Hepatic stellate cell (primary cell): ENCODE measurements around the gene ZNRF2.

ENCODE experiments used
- DNase-seq: peaks from one replicate; pipeline ENCODE4 v3.0.0; 2011; ENCODE audit warnings: low spot score

ZNRF2 gene

DNA sequence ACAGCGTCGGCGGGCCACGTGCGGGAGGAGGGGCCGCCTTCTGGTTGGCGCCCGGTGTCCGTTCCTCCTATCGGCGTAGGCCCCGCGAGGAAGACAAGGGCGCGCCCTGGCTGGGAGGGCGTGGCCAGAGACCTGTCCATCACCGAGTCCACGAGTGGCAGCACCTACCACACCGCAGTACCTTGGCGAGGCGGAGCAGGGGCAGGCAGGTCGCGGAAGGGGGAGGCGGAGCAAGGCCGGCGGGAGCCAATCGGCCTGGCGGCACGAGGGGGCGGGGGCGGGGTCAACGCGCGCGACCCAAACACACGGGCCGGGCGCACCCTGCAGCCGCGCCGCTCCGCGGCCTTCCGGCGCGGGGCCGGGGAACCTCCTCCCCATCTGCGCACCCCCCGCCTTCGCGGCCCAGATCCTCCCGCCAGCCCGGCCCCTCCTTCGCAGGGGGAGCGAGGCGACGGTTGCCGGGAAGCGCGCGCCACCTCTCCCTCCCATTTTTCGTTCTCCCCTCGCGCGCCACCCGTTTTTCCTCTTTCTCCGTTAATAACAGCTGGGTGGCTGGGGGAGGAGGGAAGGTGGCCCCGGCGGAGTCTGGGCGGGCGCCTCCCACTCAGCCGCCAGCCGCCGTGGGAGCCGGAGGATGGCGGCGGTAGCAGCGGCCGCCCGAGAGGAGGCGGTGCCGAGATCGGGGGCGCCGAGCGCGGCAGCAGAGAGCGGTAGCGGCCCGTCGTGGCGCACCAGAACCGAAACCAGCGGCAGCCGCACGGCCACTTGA is at the start of gene ZNRF2:
ZNRF2 (plus strand) TSS at position 300 of the 769 bp plus-strand sequence. CDS start 761 bp downstream, outside the sequence.
- peak; percentile 90 for DNase-seq

DNA sequence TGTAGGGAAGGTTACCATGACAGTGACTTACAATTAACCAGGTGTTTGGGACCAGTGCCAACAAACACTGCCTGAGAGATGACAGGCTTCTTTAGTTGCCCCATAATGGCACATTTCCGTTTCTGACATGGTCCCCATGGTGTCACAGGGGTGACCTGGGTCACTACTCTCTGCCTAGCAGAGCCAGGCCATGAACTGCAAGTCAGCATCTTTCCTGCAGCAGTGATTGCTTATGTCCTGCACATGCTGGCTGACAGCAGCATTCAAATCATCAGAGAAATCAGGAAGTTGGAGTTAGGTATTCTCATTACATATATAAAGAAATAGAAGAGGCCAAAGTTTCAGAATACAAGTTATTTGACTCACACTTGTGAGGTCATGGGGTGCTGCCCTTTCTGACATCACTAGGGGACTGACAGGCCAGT is 47.1 kb upstream of the ZNRF2 start:
- no peak for DNase-seq

DNA sequence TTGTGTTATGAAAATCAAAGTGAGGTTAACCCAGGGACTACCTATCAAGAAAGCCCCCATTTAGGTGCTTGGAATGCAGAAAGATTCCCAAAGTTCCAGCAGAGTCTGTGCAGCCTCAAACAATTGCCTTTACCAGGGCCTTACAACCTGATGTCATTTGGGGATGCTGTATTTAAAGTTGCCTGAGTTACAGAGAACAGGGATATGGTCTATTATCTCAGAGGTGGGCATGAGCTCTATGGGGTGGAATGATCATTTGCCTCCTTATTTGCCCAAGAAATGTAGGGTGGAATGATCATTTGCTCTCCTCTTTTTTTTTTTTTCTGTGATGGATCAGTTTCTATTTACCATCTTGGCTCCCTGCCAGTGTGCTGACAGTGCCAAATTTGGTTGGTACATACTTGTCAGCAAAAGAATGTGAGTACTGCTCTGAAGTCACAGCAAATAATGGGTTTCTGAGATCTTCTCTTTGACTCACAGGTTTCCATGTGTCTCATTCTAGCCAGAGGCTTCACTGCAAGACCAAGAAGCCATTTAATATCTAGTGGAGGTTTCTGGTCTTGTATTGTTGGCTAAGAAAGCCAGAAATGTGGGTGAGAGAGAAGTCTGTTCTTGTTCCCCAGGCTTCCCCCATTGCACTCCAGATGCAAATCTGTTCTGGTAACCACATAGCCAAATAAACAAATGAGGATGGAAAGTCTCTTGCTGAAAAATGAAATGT is 45.5 kb upstream of the ZNRF2 start:
- DNase-seq, result peak; percentile 7

DNA sequence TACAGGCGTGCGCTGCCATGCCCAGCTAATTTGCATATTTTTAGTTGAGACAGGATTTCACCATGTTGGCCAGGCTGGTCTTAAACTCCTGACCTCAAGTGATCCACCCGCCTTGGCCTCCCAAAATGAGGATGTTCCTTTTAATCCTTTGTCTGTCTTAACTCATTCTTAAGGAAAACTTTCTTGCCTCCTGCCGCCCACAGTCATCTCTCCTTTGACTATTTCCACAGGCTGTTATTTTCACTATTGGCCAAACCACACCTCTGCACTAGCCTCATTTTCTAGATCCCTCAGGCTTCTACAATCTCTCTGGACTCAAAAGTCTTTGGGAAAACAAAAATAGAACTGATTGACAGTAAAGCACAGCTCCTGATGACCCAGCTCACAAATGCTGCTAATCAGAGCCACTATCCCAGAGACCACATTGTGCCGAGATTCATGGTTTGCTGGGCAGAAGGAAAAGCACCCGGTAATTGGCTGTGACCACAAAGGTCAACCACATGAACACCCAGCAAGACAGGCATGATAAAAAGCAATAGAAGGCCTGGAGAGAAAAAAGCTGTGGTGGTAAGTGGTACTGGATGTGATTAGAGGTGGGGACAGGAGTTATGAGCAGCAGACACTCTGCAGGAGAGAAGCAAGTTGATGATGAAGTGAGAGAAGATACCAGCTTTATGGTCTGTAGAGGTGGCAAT is 44.1 kb upstream of the ZNRF2 start:
- no peak for DNase-seq

DNA sequence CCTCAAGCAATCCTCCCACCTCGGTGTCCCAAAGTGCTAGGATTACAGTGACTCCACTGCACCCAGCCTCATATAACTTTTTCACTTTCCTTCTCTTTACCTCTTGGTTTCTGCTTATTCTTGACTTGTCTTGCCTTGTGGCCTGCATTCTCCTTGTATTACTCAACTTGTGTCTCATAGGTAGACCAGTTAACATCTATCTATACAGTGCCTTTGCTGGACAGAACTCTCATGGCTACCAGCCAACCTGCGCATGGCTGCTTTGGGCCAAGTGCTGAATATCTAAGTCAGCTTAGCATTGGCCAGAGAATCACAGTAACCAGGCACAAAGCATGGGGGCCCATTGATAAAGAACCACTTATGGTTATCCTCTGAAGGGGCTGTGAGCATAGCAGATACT is 42.6 kb upstream of the ZNRF2 start:
- DNase-seq, result no peak

DNA sequence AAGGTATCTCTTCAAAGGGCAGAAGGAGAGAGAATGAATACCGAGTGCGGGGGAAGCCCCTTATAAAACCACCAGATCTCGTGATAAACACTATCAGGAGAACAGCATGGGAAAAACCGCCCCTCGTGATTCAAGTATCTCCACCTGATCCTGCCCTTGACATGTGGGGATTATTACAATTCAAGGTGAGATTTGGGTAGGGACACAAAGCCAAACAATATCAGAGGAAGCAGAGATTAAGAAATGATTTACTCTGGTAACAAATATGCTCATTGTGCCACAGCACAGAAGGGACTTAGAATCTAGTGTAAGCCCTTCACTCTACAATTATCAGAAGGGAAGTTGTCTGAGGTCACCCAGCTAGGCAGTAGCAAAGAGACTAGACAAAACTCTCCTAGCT is 40.1 kb upstream of the ZNRF2 start:
- no peak for DNase-seq

DNA sequence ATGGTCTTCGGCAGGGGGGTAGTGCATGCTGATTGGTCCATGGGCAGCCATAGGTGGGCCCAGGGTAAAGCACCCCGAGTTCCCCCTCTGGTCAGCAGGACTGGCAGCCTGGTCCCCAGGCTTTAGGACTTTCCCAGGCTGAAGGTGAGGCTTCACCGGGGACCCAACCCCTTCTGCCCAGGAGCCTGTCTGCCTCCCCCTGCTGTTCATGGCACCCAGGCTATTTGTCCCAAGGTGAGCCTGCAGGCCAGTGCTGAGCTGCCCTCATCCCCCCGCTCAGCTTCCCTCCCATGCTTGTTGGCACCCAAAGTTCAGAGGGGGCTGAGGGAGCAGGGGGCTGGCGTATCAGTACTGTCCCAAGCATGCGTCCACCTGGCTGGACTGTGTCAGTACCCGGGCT is 38.5 kb upstream of the ZNRF2 start:
- DNase-seq, result no peak

DNA sequence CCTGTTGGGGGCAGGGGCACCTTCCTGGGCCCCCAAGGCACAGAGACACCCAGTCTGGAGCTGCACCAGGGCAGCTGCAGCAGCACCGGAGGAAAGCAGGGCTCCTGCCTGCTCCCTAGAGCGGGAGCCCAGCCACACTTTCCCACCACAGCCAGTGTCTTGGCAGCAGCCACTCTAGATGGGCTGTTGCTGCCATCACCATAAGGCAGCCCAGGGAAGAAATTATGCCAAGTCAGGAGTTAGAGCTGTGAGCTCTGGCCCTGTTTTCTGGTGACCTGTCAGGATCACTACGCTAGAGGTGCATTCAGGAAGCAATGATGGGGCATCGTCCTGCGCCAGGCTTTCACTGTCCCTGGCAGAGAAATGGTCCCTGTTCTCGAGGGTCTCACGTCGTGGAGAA is 38.0 kb upstream of the ZNRF2 start:
- DNase-seq, result no peak

DNA sequence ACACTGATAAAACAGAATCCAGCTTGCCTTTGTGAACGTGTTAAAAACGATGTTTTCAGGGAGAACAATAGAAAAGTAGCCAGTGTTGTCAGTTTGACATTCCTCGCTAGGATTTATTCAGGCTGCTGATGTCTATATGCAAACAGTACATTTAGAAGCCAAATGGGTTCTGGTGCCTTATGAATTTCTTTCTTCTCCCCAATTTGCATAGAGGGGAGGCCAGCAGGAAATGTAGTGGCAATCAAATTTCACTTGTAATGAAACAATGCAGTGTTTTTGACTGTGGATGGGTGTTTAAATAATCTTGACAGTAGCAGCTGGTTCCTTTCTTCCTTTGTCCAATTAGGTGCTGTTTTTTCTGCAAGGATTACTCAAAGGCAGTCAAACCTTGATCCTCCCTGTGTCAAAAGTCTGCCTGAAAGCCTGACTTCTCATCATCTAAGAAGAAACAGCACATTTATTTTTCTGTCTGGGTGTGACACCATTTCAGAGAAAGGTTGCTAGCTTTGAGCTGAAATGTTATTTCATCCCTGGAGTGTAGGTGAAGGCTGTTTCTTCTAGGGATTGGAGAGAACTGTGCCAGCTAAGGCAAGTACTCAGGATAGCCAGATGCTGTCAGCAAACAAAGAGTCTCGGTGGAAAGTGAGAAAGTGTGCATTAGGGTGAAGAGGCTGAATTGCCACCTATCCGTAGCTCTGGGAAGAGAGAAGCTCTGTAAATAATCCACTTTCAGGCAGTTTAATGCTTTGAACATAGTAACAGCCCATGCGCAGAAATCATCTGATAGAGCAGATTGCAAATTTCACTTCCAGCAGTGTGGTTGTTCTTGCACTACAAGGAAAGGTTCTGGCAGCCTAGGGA is 36.6 kb upstream of the ZNRF2 start:
- no peak for DNase-seq

DNA sequence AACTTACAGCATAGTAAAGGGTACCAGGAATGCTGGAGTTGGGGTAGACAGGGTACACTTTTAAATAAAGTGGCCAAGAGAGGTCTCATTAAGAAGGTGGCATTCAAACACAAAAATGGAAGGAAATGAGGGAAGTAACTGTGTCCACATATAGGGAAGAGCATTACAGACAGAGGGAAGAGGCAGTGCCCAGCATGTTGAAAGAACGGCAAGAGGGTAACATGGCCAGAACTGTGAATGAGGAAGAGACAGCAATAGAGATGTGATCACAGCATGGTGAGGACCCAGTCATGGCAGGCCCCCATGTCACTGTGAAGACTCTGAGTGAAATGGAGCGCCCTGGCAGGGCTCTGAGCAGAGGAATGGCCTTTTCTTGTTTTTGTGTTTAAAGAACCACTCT is 35.1 kb upstream of the ZNRF2 start:
- no peak for DNase-seq

DNA sequence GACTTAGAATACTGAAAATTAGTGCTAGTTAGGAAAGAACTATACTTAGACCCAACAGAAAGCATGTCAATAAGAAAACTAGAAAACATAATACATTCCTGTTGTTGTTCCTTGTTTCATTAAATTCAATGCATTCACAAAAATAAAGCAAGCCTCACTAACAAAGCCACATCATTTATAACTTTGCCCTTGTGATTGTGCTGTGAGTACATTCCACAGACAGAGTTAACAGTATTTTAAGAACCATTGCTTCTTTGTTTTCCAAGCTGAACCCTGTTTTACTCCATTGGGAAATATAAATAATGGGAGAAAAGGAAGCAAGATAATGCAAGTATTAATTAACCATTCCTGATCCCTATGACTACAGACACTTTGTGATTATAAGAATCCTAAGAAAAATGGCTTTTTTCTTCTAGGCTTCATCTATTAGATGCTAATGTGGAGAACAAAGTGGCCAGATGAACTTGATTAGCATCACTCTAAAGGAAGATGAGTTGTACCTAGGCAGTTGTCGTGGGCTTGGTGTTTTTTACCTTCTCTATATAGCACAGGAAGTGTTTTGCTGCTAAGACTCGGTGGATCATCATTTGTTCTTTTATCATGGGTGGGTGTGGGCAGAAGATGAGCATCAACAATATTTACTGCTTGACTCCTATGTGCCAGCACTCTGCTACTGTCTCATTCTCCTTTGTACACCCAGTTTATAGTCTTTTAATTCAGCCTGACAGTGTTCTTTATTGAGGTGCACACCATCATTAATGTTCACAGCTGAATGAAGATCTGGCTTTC is 34.2 kb upstream of the ZNRF2 start:
- no peak for DNase-seq

DNA sequence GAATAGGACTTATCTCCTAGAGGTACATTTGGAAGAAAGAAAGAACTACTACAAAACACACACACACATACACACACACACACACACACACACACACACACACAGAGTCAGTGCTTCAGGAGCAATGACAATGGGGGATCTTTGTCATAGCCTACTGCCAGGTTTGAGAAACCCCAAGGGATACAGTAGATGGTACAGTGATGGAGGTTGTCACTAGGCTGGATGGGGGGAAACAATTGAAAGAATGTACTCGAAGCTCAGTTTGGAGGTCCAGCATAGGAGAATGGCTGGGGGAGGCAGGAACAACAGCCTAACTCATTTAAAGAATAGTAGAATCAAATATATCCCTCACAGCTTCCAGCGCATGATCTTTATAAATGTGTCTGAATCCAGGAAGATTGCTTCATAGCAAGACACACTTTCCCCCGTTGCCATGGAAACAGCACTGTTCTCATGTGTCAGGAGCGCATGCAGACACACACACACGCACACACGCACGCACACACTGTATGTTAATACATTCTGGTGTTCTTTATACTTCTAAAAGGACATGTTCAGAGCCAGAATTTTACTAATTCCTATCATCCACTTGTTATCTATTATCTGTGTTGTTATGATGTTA is 32.6 kb upstream of the ZNRF2 start:
- DNase-seq, result no peak

DNA sequence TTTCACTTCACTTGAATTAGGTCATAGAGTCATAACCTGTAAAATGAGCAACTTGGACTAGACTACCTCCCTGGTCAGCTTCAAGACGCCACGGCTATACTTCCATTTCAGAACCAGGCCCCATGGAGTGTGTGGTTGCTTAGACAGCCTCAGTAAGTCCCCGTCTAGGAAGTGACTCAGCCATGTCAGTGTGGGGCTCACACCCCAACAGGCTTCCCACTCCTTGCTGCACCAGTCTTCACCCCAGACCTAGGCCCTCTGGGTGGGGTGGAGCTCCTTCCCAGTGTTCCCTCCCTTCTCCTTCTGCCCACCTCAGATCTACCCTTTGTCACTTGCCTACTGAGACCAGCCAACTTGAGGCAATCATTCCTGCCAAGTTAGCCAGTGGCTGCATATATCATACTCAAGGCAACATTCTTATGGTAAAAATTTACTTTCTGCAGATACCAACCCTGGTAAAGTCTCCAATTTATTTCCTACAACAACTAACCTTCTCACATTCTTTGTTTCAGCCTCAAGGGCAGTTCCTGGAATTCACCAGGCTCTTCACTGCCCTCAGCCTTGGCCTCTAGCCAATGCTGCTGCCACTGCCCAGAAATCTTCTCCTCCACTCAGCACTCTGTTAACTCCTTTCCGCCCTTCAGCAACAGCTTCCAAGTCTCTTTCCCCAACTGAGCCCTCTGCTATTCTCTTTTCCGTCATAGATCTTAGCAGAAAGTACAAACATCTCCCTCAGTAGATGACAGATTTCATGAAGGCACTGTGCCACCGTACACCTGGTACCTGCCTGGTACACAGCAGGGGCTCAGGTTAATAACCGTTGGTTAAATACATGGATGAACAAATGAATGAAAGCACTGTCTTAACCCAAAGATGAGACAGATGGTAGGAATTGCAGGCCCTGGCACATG is 31.3 kb upstream of the ZNRF2 start:
- no peak for DNase-seq

DNA sequence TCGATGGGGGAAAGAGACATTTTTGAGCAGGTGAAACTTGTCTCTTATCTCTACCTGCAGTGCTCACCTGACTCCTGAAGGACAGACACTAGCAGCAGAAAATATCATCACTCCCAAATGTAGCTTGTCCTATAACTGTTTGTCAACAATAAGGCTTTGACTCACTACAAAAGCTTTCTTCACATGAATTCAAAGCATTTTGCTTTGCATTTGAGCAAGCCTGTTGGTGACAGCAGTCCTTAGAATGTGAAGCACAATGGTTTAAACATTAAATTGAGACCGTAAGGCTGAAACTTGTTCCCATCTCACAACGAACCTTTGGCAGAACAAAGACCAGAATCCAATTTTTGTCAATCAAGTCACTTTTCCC is 30.6 kb upstream of the ZNRF2 start:
- DNase-seq, result no peak

DNA sequence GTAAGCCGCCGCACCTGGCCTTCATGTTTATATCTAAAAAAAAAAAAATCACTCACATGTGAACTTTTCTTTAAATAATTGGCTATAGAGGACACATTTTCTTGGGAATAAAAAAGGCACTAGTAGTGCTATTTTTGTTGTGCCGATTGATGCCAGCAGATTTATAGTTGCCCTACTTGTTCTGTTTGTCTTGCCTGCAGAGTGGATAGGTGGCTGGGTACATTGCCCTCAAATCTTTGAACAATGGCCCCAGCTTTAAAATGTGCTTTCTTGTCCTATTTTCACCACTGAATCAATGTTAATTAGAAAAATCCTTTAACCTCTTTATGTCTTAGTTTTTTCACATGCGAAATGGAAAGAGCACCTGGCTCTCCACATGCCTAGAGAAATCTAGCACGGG is 30.1 kb upstream of the ZNRF2 start:
- no peak for DNase-seq

DNA sequence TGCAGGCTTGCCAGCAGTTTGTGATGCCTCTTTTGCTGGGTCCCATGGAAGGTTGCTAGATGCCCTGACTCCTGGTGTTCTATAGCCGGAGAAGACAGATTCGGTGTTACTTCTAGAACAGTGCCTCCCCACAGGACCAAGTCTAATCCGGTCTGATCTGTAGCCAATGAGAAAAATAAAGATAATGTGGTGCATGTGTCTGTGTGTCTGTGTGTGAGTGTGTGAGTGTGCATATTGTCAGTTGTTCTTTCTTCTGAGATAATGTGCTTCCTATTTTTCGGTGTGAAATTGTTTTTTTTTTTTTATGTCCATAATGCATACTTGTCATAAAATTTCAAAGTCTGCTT is 29.7 kb upstream of the ZNRF2 start:
- no peak for DNase-seq

DNA sequence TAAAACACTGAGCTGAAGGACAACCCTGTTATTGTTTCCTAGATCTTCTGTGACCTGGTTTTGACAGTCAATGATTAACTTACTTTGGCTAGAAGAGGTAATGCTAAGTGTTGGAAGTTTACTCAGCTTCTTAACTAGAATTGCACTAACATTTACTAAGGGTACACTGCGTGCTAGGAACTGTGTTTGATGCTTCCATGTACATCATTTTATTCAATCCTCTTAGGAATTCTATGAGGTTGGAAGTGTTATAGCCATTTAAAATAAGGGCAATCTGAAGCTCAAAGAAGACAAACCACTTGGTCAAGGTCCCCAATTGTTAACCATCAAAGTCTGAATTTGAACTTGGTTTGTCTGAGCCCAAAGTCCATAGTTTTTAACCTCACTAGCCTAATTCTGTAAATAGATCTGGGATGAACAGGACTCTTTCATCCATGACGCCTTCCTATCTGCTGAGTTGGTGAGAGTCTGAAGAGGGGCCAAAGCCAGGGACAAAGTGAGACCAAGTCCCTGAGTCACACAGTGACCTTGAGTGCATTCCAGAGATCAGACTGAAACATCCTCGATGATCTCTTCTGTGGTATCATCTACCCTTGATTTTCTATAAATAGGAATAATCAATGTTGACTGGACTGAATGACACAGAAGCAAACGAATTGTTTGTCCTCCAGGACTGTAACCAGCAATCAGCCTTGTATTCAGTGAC is 29.2 kb upstream of the ZNRF2 start:
- no peak for DNase-seq

DNA sequence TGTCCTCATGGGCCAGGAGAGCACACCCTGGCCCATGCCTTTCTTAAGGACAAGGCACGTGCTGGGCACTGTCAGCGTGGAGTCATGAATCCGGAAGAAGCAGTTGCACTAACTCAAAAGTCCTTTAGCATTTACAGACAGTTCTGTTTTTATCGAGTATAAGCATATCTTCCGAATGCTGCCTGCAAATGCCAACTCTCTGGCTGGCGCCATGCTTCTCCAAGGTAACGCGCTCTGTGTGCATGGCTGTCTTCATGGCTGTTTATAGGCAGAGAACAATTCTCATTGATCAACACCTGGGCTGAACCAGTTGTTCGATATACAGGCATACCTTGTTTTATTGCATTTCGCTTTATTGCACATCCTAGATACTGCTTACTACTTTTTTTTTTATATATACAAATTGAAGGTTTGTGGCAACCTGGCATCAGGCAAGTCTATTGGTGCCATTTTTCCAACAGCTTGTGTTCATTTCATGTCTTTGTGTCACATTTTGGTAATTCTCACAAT is 28.0 kb upstream of the ZNRF2 start:
- no peak for DNase-seq

DNA sequence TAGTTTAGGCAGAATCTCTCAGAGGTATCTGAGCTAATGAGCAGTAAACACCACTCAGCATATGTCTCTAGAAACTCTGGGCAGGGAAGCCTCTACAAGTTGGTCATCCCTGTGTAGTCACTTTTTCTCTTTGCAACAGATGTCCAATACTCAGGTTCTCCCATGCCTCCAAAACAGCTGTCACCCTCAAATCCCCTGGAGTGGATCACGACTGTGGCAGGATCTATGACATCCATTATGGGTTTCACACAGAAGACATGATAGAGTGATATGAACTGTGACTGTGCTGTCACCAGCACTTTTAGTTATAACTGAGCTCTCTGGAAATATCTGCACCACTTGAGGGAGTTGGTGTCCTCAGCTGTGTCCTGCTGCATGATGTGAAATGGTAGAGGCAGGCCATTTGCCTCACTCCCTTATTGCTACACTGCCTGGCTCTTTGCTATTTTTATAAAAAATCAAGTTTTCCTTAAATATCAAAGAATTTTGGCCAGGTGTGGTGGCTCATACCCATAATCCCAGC is 24.1 kb upstream of the ZNRF2 start:
- DNase-seq, result no peak
